ENCODE data around the gene MAPK10. TPM values are rescaled to one million over a fixed set of nuclear protein-coding genes. Genes with fewer than 3 reads are reported as not detected.

Gene MAPK10
- total and polyA plus RNA-seq, 2 of the 8 experiments (the other 6 are each of a cell fraction or from before 2014, with no cell fraction given) = 2.5 to 3.1 TPM

- Histone ChIP-seq H2BK5ac (ENCODE audit: low read depth, low read length) (no peak overlapping the region), H2AK5ac (ENCODE audit: low read depth, low read length) (no peak overlapping the region), H4K91ac (replicated peaks; ENCODE audit: insufficient read length, low read length) (no peak overlapping the region), H4K20me1 (replicated peaks in 1 of 2; ENCODE audit: control insufficient read depth in 1 of 2, insufficient read depth in 2 of 2, low read length in 2 of 2) (no peaks in the 10 kb centered on the region), H3K4me1 (replicated peaks in 1 of 4; ENCODE audit: control insufficient read depth in 3 of 4, insufficient read depth in 4 of 4, low read length in 3 of 4) (no peaks in the 10 kb centered on the region), H2BK120ac (replicated peaks; ENCODE audit: low read depth, low read length) (no peak overlapping the region), H3K9ac (replicated peaks in 1 of 4; ENCODE audit: extremely low read depth in 1 of 4, low read depth in 3 of 4, low read length in 3 of 4) (no peak overlapping the region), H3K14ac (ENCODE audit: insufficient read length) (no peak overlapping the region), H3K27me3 (replicated peaks in 1 of 4; ENCODE audit: control insufficient read depth in 3 of 4, extremely low read depth in 1 of 4, insufficient read depth in 3 of 4, low read length in 3 of 4) (no peaks in the 10 kb centered on the region), H2BK15ac (ENCODE audit: low read length) (no peak overlapping the region), H3K23me2 (ENCODE audit: low read depth, low read length) (no peaks in the 10 kb centered on the region), H2BK20ac (ENCODE audit: low read length) (no peak overlapping the region), H3K4me2 (ENCODE audit: insufficient read depth in 1 of 2, low read depth in 2 of 2, low read length in 2 of 2) (no peak overlapping the region), H3K56ac (replicated peaks; ENCODE audit: insufficient read length, low read depth, low read length) (no peak overlapping the region), H3K79me1 (ENCODE audit: low read depth, low read length) (no peaks in the 10 kb centered on the region), H3K18ac (ENCODE audit: extremely low read depth, low read length) (no peak overlapping the region), H3K79me2 (ENCODE audit: control insufficient read depth in 1 of 2, insufficient read depth in 2 of 2, low read length in 2 of 2) (no peaks in the 10 kb centered on the region), H2BK12ac (ENCODE audit: low read depth, low read length) (no peak overlapping the region), H4K8ac (ENCODE audit: extremely low read depth, insufficient read depth, low read length) (no peak overlapping the region), H2AFZ (ENCODE audit: low read length) (no peak overlapping the region), H3K27ac (ENCODE audit: low read depth, low read length) (no peak overlapping the region), H3K4ac (replicated peaks; ENCODE audit: insufficient read length, low read depth, low read length) (no peak overlapping the region), H4K5ac (ENCODE audit: insufficient read length, low read depth, low read length) (no peak overlapping the region), H3K4me3 (ENCODE audit: extremely low read depth in 1 of 4, insufficient read depth in 2 of 4, low read depth in 3 of 4, low read length in 4 of 4) (no peak overlapping the region), H3K23ac (ENCODE audit: insufficient read length) (no peak overlapping the region), H3K36me3 (ENCODE audit: control insufficient read depth in 2 of 4, insufficient read depth in 4 of 4, low read length in 3 of 4) (no peaks in the 10 kb centered on the region), H3K9me3 (ENCODE audit: insufficient read depth in 2 of 2, low read depth in 1 of 2, low read length in 1 of 2) (no peaks in the 10 kb centered on the region)
- no peak for DNase-seq (ENCODE audit: low read depth in 1 of 2, low spot score in 2 of 2)
- ChIA-PET POLR2A (ENCODE audit: partially characterized antibody) (no interaction called here), CTCF (ENCODE audit: partially characterized antibody) (interaction anchor here (1.0 kb wide), 1 partner anchor 322 kb away, joined by 3 read pairs; no protein-coding TSS in a partner anchor)
- no peak for FAIRE-seq
- TF ChIP-seq POLR2A (IDR thresholded peaks at IDR 0.05; ENCODE audit: control extremely low read depth in 1 of 2, low read depth in 2 of 2, low read length in 2 of 2) (no peak), MAX (IDR thresholded peaks at IDR 0.05) (no peak), GABPA (IDR thresholded peaks at IDR 0.05; ENCODE audit: borderline replicate concordance, insufficient read depth, low read length) (no peak), JUN (IDR thresholded peaks at IDR 0.05; ENCODE audit: low read depth, low read length) (no peak), KDM1A (IDR thresholded peaks at IDR 0.05; ENCODE audit: borderline replicate concordance, low read length) (no peak), RBBP5 (IDR thresholded peaks at IDR 0.05; ENCODE audit: borderline replicate concordance, low read depth, low read length) (no peak), SRF (IDR thresholded peaks at IDR 0.05; ENCODE audit: low read depth, low read length) (no peak)
Observed at GRCh38 chr4:86118711-86119110, 241.1 kb downstream of the MAPK10 start.
